Measurements from ENCODE around the gene ZNF407. TPM values are rescaled to one million over a fixed set of nuclear protein-coding genes. Genes with fewer than 3 reads are reported as not detected.

ZNF407 gene
- total RNA-seq, 1 experiment from 2014 or later = 15.9 TPM

GRCh38 chr18:74651327-74652128, 53.9 kb downstream of the ZNF407 start:
- BruUV-seq (replicated peaks) = no TSS peak
- H3K4me1 ChIP-seq (ENCODE audit: insufficient read depth, low read length, poor library complexity, severe bottlenecking) = no peaks in the 10 kb centered on the region
- ChIA-PET POLR2A (ENCODE audit: low non-redundant PET) (no interaction called here), CTCF (no interaction called here)
- H3K9me3 ChIP-seq (ENCODE audit: low read depth, low read length, poor library complexity, severe bottlenecking) = no peaks in the 10 kb centered on the region
- TF ChIP-seq EZH2 (IDR thresholded peaks at IDR 0.05; ENCODE audit: borderline replicate concordance, low read depth, low read length, poor library complexity, severe bottlenecking) = no peak
- TF ChIP-seq, protein P1, sequence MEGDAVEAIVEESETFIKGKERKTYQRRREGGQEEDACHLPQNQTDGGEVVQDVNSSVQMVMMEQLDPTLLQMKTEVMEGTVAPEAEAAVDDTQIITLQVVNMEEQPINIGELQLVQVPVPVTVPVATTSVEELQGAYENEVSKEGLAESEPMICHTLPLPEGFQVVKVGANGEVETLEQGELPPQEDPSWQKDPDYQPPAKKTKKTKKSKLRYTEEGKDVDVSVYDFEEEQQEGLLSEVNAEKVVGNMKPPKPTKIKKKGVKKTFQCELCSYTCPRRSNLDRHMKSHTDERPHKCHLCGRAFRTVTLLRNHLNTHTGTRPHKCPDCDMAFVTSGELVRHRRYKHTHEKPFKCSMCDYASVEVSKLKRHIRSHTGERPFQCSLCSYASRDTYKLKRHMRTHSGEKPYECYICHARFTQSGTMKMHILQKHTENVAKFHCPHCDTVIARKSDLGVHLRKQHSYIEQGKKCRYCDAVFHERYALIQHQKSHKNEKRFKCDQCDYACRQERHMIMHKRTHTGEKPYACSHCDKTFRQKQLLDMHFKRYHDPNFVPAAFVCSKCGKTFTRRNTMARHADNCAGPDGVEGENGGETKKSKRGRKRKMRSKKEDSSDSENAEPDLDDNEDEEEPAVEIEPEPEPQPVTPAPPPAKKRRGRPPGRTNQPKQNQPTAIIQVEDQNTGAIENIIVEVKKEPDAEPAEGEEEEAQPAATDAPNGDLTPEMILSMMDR (conservative IDR thresholded peaks at IDR 0.05; ENCODE audit: low read depth, low read length) = no peak
- H3K36me3 ChIP-seq (ENCODE audit: insufficient read depth, low read length, poor library complexity, severe bottlenecking) = no peaks in the 10 kb centered on the region
- H3K27me3 ChIP-seq (replicated peaks; ENCODE audit: insufficient read depth, low read depth, low read length, poor library complexity) = no peaks in the 10 kb centered on the region
- no peak overlapping the region for H3K4me3 ChIP-seq (ENCODE audit: low read depth, low read length, poor library complexity, severe bottlenecking)
- no peak overlapping the region for H3K27ac ChIP-seq (ENCODE audit: low read depth, low read length, poor library complexity, severe bottlenecking)
- DNase-seq (ENCODE audit: low spot score) = peak; percentile 18
- intact Hi-C loops (cut with micrococcal nuclease; ENCODE audit: unreplicated experiment) = loop anchor here (5.0 kb wide), 2 partner anchors 1076 to 1696 kb away; no protein-coding TSS in a partner anchor

- no peak overlapping the region for H3K4me3 ChIP-seq (ENCODE audit: low read depth, low read length, poor library complexity, severe bottlenecking)
- ChIA-PET POLR2A (ENCODE audit: low non-redundant PET) (no interaction called here), CTCF (no interaction called here)
- peak; percentile 63 for DNase-seq (ENCODE audit: low spot score)
- no peaks in the 10 kb centered on the region for H3K36me3 ChIP-seq (ENCODE audit: insufficient read depth, low read length, poor library complexity, severe bottlenecking)
- H3K9me3 ChIP-seq (ENCODE audit: low read depth, low read length, poor library complexity, severe bottlenecking) = no peaks in the 10 kb centered on the region
- no peaks in the 10 kb centered on the region for H3K27me3 ChIP-seq (replicated peaks; ENCODE audit: insufficient read depth, low read depth, low read length, poor library complexity)
- intact Hi-C loops (cut with micrococcal nuclease; ENCODE audit: unreplicated experiment) = loop anchor here (5.0 kb wide), 2 partner anchors 1075 to 1695 kb away; no protein-coding TSS in a partner anchor
- BruUV-seq (replicated peaks) = no TSS peak
- no peaks in the 10 kb centered on the region for H3K4me1 ChIP-seq (ENCODE audit: insufficient read depth, low read length, poor library complexity, severe bottlenecking)
- no peak overlapping the region for H3K27ac ChIP-seq (ENCODE audit: low read depth, low read length, poor library complexity, severe bottlenecking)
- TF ChIP-seq, protein P1 (conservative IDR thresholded peaks at IDR 0.05; ENCODE audit: low read depth, low read length) = peak; percentile 69
- no peak for TF ChIP-seq EZH2 (IDR thresholded peaks at IDR 0.05; ENCODE audit: borderline replicate concordance, low read depth, low read length, poor library complexity, severe bottlenecking)
Measured at GRCh38 chr18:74652392-74652988, 54.8 kb downstream of the ZNF407 start.

- ChIA-PET CTCF (no interaction called here), POLR2A (ENCODE audit: low non-redundant PET) (no interaction called here)
- Histone ChIP-seq H3K36me3 (ENCODE audit: insufficient read depth, low read length, poor library complexity, severe bottlenecking) (no peaks in the 10 kb centered on the region), H3K9me3 (ENCODE audit: low read depth, low read length, poor library complexity, severe bottlenecking) (no peaks in the 10 kb centered on the region), H3K4me1 (ENCODE audit: insufficient read depth, low read length, poor library complexity, severe bottlenecking) (no peaks in the 10 kb centered on the region), H3K4me3 (ENCODE audit: low read depth, low read length, poor library complexity, severe bottlenecking) (no peak overlapping the region), H3K27me3 (replicated peaks; ENCODE audit: insufficient read depth, low read depth, low read length, poor library complexity) (no peaks in the 10 kb centered on the region), H3K27ac (ENCODE audit: low read depth, low read length, poor library complexity, severe bottlenecking) (no peak overlapping the region)
- TF ChIP-seq, protein P1 (conservative IDR thresholded peaks at IDR 0.05; ENCODE audit: low read depth, low read length) = peak; percentile 39; the same call in 1 of the 2 replicates
- TF ChIP-seq EZH2 (IDR thresholded peaks at IDR 0.05; ENCODE audit: borderline replicate concordance, low read depth, low read length, poor library complexity, severe bottlenecking) = no peak
- no TSS peak for BruUV-seq (replicated peaks)
- intact Hi-C loops (cut with micrococcal nuclease; ENCODE audit: unreplicated experiment) = loop anchor here (5.0 kb wide), 3 partner anchors 388 to 1693 kb away; no protein-coding TSS in a partner anchor
- peak; percentile 17 for DNase-seq (ENCODE audit: low spot score)
Measured at GRCh38 chr18:74654638-74655037, 57.0 kb downstream of the ZNF407 start.

All from A673 (cell line).